Measurements from ENCODE around the gene TBCC. TPM values are rescaled to one million over a fixed set of nuclear protein-coding genes. Genes with fewer than 3 reads are reported as not detected.
A peak's percentile ranks its signal among the peaks of the same experiment; 100 is the strongest.

The TBCC gene
- total and polyA plus RNA-seq, 2 experiments from 2014 or later = 30.2 to 31.5 TPM

DNA sequence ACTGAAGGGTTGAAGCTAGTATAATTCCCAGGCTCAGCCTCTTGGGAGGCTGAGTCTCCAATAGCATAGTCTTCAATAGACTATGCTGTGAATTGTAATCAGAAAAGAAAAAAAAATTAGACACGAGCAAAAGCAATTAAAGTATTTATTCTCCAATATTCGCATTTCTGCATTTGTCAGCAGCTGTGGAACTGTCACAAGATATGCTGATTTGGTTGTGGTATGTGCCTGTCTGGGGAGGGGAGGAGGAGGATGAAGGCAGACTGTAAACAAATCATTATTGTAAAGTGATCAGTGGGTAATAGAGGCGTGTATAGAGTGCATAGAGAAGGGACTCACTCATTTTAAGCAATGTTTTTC is 25.8 kb upstream of the TBCC start:
- Histone ChIP-seq H3K9me3 (ENCODE audit: low read depth) (no peaks in the 10 kb centered on the region), H3K4me2 (peak overlapping the region; percentile 71), H3K4me3 (no peak overlapping the region), H2AFZ (peak overlapping the region; percentile 79), H3K27ac (no peak overlapping the region), H3K27me3 (no peaks in the 10 kb centered on the region), H4K20me1 (ENCODE audit: insufficient read depth, poor library complexity, severe bottlenecking) (no peaks in the 10 kb centered on the region), H3K79me2 (no peaks in the 10 kb centered on the region), H3K9me2 (replicated peaks; ENCODE audit: insufficient read depth) (no peaks in the 10 kb centered on the region), H3K36me3 (replicated peaks; ENCODE audit: insufficient read depth, low read depth) (no peaks in the 10 kb centered on the region), H3K4me1 (ENCODE audit: insufficient read depth) (peaks cover 3% of the 10 kb centered on the region)
- WGBS (ENCODE audit: low lambda C conversion rate, missing lambda C conversion rate) = 57% methylated on average over 3 of the region's 3 CpGs
- TF ChIP-seq, protein P1, sequence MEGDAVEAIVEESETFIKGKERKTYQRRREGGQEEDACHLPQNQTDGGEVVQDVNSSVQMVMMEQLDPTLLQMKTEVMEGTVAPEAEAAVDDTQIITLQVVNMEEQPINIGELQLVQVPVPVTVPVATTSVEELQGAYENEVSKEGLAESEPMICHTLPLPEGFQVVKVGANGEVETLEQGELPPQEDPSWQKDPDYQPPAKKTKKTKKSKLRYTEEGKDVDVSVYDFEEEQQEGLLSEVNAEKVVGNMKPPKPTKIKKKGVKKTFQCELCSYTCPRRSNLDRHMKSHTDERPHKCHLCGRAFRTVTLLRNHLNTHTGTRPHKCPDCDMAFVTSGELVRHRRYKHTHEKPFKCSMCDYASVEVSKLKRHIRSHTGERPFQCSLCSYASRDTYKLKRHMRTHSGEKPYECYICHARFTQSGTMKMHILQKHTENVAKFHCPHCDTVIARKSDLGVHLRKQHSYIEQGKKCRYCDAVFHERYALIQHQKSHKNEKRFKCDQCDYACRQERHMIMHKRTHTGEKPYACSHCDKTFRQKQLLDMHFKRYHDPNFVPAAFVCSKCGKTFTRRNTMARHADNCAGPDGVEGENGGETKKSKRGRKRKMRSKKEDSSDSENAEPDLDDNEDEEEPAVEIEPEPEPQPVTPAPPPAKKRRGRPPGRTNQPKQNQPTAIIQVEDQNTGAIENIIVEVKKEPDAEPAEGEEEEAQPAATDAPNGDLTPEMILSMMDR (IDR thresholded peaks at IDR 0.05; ENCODE audit: poor library complexity) = no peak
- no peak for TF ChIP-seq EZH2phosphoT487 (IDR thresholded peaks at IDR 0.05; ENCODE audit: low read depth, severe bottlenecking, unreplicated experiment)
- TF ChIP-seq EZH2 (IDR thresholded peaks at IDR 0.05; ENCODE audit: borderline replicate concordance) = no peak
- DNase-seq (ENCODE audit: low spot score) = no peak

DNA sequence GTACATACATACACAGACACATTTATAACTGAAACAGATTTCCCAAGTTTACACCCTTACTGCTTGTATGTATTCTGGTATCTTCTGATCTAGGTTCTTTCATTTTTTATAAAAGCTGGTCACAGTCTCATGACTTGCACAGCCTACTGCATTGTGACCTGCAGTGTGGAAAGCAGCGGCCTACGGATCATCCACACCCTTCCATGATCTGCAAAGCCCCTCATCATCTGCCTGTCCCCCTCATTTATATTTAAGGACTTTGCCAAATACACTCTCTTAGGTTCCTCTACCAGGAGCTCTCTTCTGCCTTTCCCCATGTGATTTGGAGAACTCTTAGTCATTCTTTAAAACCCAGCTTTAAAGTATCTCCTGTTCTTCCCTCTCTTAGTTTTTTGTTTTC is 23.9 kb upstream of the TBCC start:
- Histone ChIP-seq H3K4me1 (ENCODE audit: insufficient read depth) (peaks cover 3% of the 10 kb centered on the region), H3K9me2 (replicated peaks; ENCODE audit: insufficient read depth) (no peaks in the 10 kb centered on the region), H3K9me3 (ENCODE audit: low read depth) (no peaks in the 10 kb centered on the region), H3K4me2 (no peak overlapping the region), H3K27ac (no peak overlapping the region), H3K79me2 (no peaks in the 10 kb centered on the region), H3K36me3 (replicated peaks; ENCODE audit: insufficient read depth, low read depth) (no peaks in the 10 kb centered on the region), H3K4me3 (no peak overlapping the region), H3K27me3 (no peaks in the 10 kb centered on the region), H4K20me1 (ENCODE audit: insufficient read depth, poor library complexity, severe bottlenecking) (no peaks in the 10 kb centered on the region), H2AFZ (no peak overlapping the region)
- no peak for TF ChIP-seq EZH2 (IDR thresholded peaks at IDR 0.05; ENCODE audit: borderline replicate concordance)
- no peak for TF ChIP-seq EZH2phosphoT487 (IDR thresholded peaks at IDR 0.05; ENCODE audit: low read depth, severe bottlenecking, unreplicated experiment)
- TF ChIP-seq, protein P1 (IDR thresholded peaks at IDR 0.05; ENCODE audit: poor library complexity) = no peak
- no peak for DNase-seq (ENCODE audit: low spot score)
- 96% methylated on average over 2 of the region's 2 CpGs for WGBS (ENCODE audit: low lambda C conversion rate, missing lambda C conversion rate)

DNA sequence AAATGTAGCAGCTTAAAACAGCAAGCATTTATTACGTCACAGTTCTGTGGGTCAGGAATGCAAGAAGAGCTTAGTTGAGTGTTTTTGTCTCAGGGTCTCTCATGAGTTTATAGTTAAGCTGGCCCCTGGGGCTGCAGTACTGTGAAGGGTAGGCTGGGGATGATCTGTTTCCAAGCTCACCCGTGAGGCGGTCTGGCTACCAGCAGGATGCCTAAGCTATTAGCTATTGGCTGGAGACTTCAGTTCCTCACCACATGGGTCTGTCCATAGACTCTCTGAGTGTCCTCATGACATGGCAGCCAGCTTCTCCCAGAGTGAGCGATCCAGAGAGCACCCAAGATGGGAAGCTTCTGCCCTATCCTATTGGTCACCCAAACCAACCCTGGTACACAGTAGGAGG is 23.1 kb upstream of the TBCC start:
- WGBS (ENCODE audit: low lambda C conversion rate, missing lambda C conversion rate) = 83% methylated on average over 4 of the region's 4 CpGs
- DNase-seq (ENCODE audit: low spot score) = no peak
- no peaks in the 10 kb centered on the region for H3K27me3 ChIP-seq

More for the DNA sequence above, 23.1 kb upstream of the TBCC start:
- no peak overlapping the region for H3K4me2 ChIP-seq
- H3K4me1 ChIP-seq (ENCODE audit: insufficient read depth) = peaks cover 3% of the 10 kb centered on the region
- H3K9me3 ChIP-seq (ENCODE audit: low read depth) = no peaks in the 10 kb centered on the region
- H3K79me2 ChIP-seq = no peaks in the 10 kb centered on the region
- TF ChIP-seq EZH2phosphoT487 (IDR thresholded peaks at IDR 0.05; ENCODE audit: low read depth, severe bottlenecking, unreplicated experiment) (no peak), EZH2 (IDR thresholded peaks at IDR 0.05; ENCODE audit: borderline replicate concordance) (no peak)
- TF ChIP-seq, protein P1 (IDR thresholded peaks at IDR 0.05; ENCODE audit: poor library complexity) = no peak
- no peak overlapping the region for H2AFZ ChIP-seq
- no peaks in the 10 kb centered on the region for H3K36me3 ChIP-seq (replicated peaks; ENCODE audit: insufficient read depth, low read depth)
- no peaks in the 10 kb centered on the region for H4K20me1 ChIP-seq (ENCODE audit: insufficient read depth, poor library complexity, severe bottlenecking)
- H3K27ac ChIP-seq = no peak overlapping the region
- H3K9me2 ChIP-seq (replicated peaks; ENCODE audit: insufficient read depth) = no peaks in the 10 kb centered on the region
- H3K4me3 ChIP-seq = no peak overlapping the region

Data from hepatocyte (in vitro differentiated cells).